HG02973 (cell line): ENCODE results near the gene SND1.

ENCODE experiments used
- ATAC-seq: cut with Tn5 transposase; IDR thresholded peaks from one replicate; pipeline ENCODE4 v1.9.1; 2021; ENCODE audit warnings: moderate library complexity; ENCODE audit not compliant: unreplicated experiment

Gene SND1

GRCh38 chr7:127798023-127798422, 146.0 kb downstream of the SND1 start:
- ATAC-seq = no peak

GRCh38 chr7:127798769-127799372, 146.9 kb downstream of the SND1 start:
- no peak for ATAC-seq

GRCh38 chr7:127799535-127800305, 147.7 kb downstream of the SND1 start:
- ATAC-seq = no peak

GRCh38 chr7:127802845-127803244, 150.9 kb downstream of the SND1 start:
- no peak for ATAC-seq

- no peak for ATAC-seq
These were observed 151.6 kb downstream of the SND1 start for GRCh38 chr7:127803626-127804025.

GRCh38 chr7:127807340-127807739, 155.3 kb downstream of the SND1 start:
- no peak for ATAC-seq

GRCh38 chr7:127807829-127808228, 155.8 kb downstream of the SND1 start:
- no peak for ATAC-seq

- no peak for ATAC-seq
These were observed 157.3 kb downstream of the SND1 start for GRCh38 chr7:127809261-127809702.

- ATAC-seq = no peak
These were observed 158.1 kb downstream of the SND1 start for GRCh38 chr7:127810113-127810512.

- ATAC-seq = no peak
These were observed 159.0 kb downstream of the SND1 start for GRCh38 chr7:127810696-127811660.

GRCh38 chr7:127812540-127812939, 160.5 kb downstream of the SND1 start:
- no peak for ATAC-seq

- no peak for ATAC-seq
These were observed 162.1 kb downstream of the SND1 start for GRCh38 chr7:127813991-127814541.

GRCh38 chr7:127815631-127816145, 163.7 kb downstream of the SND1 start:
- no peak for ATAC-seq

- no peak for ATAC-seq
These were observed 164.6 kb downstream of the SND1 start for GRCh38 chr7:127816354-127817190.

GRCh38 chr7:127817466-127817865, 165.5 kb downstream of the SND1 start:
- ATAC-seq = no peak

GRCh38 chr7:127818306-127818705, 166.3 kb downstream of the SND1 start:
- ATAC-seq = no peak

- no peak for ATAC-seq
These were observed 168.2 kb downstream of the SND1 start for GRCh38 chr7:127819975-127820731.

- ATAC-seq = no peak
These were observed 168.7 kb downstream of the SND1 start for GRCh38 chr7:127820732-127821085.

- no peak for ATAC-seq
These were observed 169.2 kb downstream of the SND1 start for GRCh38 chr7:127821146-127821545.
